Heart right ventricle (tissue), 16 donors: Measurements from ENCODE around the gene MCUR1. TPM values are rescaled to one million over a fixed set of nuclear protein-coding genes. Genes with fewer than 3 reads are reported as not detected.
"Not testable (repeated sequence)": the region's sequence is repeated elsewhere in the genome, so short reads cannot be mapped to it uniquely, and the experiment has no call there.

Experiments used
- ATAC-seq, 8 donors: fragments of 200-7000 bp; cut with Tn5 transposase; one replicate each; pipeline ENCODE4 v1.9.1; 2020; ENCODE audit warnings: mild to moderate bottlenecking in 8 of 8, moderate library complexity in 8 of 8, moderate number of reproducible peaks in 1 of 8
- DNase-seq, 2 donors: peaks; one replicate each; pipeline ENCODE4 v3.0.0-alpha.2; 2020
- H3K27ac ChIP-seq, 10 donors: fragments of 200-600 bp; sonication (generic) in 2 of 10; one replicate each; pipeline versions ENCODE4 v1.5.0 to v1.8.0; 2020 to 2022; ENCODE audit warnings: mild to moderate bottlenecking in 3 of 10
- H3K27me3 ChIP-seq, 7 donors: fragments of 200-600 bp; one replicate each; pipeline ENCODE4 v1.8.0; 2021 to 2022; ENCODE audit warnings: mild to moderate bottlenecking in 2 of 7
- H3K36me3 ChIP-seq, 9 donors: fragments of 200-600 bp; sonication (generic) in 1 of 9; one replicate each; pipeline versions ENCODE4 v1.5.0 to v1.8.0; 2020 to 2022; ENCODE audit warnings: mild to moderate bottlenecking in 2 of 9
- H3K4me1 ChIP-seq, 9 donors: fragments of 200-600 bp; sonication (generic) in 1 of 9; one replicate each; pipeline versions ENCODE4 v1.5.0 to v1.8.0; 2020 to 2022; ENCODE audit warnings: mild to moderate bottlenecking in 4 of 9
- H3K4me3 ChIP-seq, 10 donors: fragments of 200-600 bp; sonication (generic) in 2 of 10; one replicate each; pipeline versions ENCODE4 v1.5.0 to v1.8.0; 2020 to 2022; ENCODE audit warnings: mild to moderate bottlenecking in 7 of 10, moderate library complexity in 2 of 10
- H3K9me3 ChIP-seq, 11 donors: fragments of 200-600 bp in 10 of 11; sonication (generic) in 2 of 11; one replicate each; pipeline versions ENCODE4 v1.5.0 to v1.8.0; 2013 to 2022; ENCODE audit warnings: mild to moderate bottlenecking in 2 of 11, control low read depth in 1 of 11, moderate library complexity in 1 of 11
- WGBS, 2 donors: extraction: QIAGEN DNeasy Blood & Tissue Kit; methylation state at CpG; one replicate each; pipeline ENCODE4 v1.1.7; 2013; ENCODE audit warnings: inconsistent platforms in 1 of 2; 5-methylcytosine and 5-hydroxymethylcytosine counted together
- intact Hi-C, 10 donors: fragments of 100-400 bp; cut with DNase I; formaldehyde crosslinking; loops; one replicate each; pipeline versions ENCODE4 v1.11.1 to v1.14.2; 2022
- polyA plus RNA-seq, 2 donors: library from polyadenylated mRNA; stranded (reverse); fragments of 200-250 nt; gene quantifications; one replicate each; pipeline ENCODE4 v1.2.3, GENCODE V29; 2013
- total RNA-seq, 10 donors: library from RNA; stranded (reverse); fragmentation: NEBNext Ultra II Directional in 3 of 10; extraction: Animal tissue kit (Norgen Biotek cat#: 25700) in 3 of 10; gene quantifications; one replicate each; pipeline versions ENCODE4 v1.2.1 to v1.2.4, GENCODE V29; 2021 to 2023
- TF ChIP-seq, protein P1 (sequence below), 9 donors: fragments of 200-600 bp; sonication (generic) in 2 of 9; IDR thresholded peaks; one replicate each; pipeline versions ENCODE4 v1.5.0 to v1.8.0; 2021 to 2022; ENCODE audit warnings: antibody characterized with exemption in 9 of 9, mild to moderate bottlenecking in 5 of 9, moderate library complexity in 1 of 9
- donor health status: Arrhythmogenic right ventricular cardiomyopathy.
- donor health status: ischemic (EF 13 %, LVEDD 7.1; RV severe dilation, severe dysfunction).
- donor health status: healthy with polysubstance abuse.
- donor health status: DM: no; HTN: yes; CAD: no.
- donor health status: DM: no; HTN: no; CAD: no.
- donor health status: ischemic (EF 25% LVEDD 6.9; RV normal size, moderate dysfunction).
- donor health status: ischemic (EF 25% LVEDD 5.7; RV mildly dilated, moderate dysfunction).
- donor health status: healthy.
- donor health status: DM: yes; HTN: yes; CAD: no.
- donor health status: Ischemic cardiomyopathy.
- donor health status: ischemic (EF 35%, LVEDD 5.7; RV mildly dilated, moderate dysfunction).
- donor health status: nonischemic (EF 11% LVEDD 7.7; RV severe dilation, severe dysfunction).
- donor health status: DM: yes; HTN: yes; CAD: no.
- donor health status: PGD.
- donor health status: ischemic (EF 29% LVEDD 5.4; RV normal size, mild dysfunction).
- donor health status: nonischemic (EF 23%, LVEDD 6.1; RV moderate dilation, normal function).

MCUR1 gene
- total and polyA plus RNA-seq, 12 donors = 17.2 to 81.6 (median 32.7) TPM

DNA sequence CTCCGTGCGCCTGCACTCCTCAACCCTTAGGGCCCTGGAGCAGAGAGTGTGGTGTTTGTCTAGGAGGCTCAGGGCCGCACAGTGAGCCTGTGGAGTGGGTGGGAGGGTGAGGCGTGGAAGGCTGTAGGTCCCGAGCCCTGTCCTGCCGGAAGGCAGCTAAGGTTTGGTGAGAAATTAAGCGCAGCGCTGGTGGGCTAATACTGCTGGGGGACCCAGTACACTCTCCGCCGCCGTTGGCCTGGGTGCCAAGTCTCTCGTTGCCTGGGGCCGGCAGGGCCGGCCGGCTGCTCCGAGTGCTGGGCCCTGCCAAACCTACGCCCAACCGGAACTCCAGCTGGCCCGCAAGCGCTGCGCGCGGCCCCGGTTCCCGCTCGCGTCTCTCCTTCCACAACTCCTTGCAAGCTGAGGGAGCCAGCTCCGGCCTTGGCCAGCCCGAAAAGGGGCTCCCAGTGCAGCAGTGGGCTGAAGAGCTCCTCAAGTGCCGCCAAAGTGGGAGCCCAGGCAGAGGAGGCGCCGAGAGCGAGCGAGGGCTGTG, 40.4 kb upstream of the MCUR1 start:
- H3K36me3 ChIP-seq = no peaks in the 10 kb centered on the region
- ATAC-seq (no peak), DNase-seq (no peak)
- H3K27ac ChIP-seq = no peak overlapping the region
- peaks cover 2 to 37% (median 28%) of the 10 kb centered on the region in 7 donors for H3K27me3 ChIP-seq
- TF ChIP-seq, protein P1, sequence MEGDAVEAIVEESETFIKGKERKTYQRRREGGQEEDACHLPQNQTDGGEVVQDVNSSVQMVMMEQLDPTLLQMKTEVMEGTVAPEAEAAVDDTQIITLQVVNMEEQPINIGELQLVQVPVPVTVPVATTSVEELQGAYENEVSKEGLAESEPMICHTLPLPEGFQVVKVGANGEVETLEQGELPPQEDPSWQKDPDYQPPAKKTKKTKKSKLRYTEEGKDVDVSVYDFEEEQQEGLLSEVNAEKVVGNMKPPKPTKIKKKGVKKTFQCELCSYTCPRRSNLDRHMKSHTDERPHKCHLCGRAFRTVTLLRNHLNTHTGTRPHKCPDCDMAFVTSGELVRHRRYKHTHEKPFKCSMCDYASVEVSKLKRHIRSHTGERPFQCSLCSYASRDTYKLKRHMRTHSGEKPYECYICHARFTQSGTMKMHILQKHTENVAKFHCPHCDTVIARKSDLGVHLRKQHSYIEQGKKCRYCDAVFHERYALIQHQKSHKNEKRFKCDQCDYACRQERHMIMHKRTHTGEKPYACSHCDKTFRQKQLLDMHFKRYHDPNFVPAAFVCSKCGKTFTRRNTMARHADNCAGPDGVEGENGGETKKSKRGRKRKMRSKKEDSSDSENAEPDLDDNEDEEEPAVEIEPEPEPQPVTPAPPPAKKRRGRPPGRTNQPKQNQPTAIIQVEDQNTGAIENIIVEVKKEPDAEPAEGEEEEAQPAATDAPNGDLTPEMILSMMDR (IDR thresholded peaks at IDR 0.05) = no peak
- intact Hi-C loops = no loop called here
- H3K4me1 ChIP-seq = peaks cover 0 to 4% (median 2%) of the 10 kb centered on the region in 9 donors
- no peak overlapping the region for H3K4me3 ChIP-seq
- H3K9me3 ChIP-seq = no peaks in the 10 kb centered on the region
- 86 to 96% methylated on average over 34 of the region's 34 CpGs for WGBS, 2 donors

DNA sequence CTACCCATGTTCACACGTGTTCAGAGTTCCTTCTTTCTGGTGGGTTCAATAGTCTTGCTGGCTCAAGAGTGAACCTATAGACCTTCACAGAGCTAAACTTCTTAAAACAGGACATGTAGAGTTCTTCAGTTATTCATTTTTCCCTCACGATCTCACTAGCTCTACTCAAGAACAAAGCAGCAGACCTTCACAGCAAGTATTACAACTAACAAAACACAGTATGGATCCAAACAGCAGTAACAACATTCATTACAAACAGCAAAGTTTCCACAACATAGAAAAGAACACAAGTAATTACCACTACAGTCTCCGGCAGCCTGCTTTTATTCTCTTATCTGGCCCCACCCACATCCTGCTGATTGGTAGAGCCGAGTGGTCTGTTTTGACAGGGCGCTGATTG, 39.5 kb upstream of the MCUR1 start:
- Histone ChIP-seq H3K36me3 (no peaks in the 10 kb centered on the region), H3K9me3 (no peaks in the 10 kb centered on the region), H3K4me1 (no peaks in the 10 kb centered on the region), H3K27me3 (peaks cover 0 to 28% (median 19%) of the 10 kb centered on the region in 7 donors), H3K27ac (no peak overlapping the region), H3K4me3 (no peak overlapping the region)
- no peak for ATAC-seq
- no peak for DNase-seq
- intact Hi-C loops = no loop called here
- WGBS, 2 donors = 65 to 82% methylated on average over 5 of the region's 5 CpGs
- TF ChIP-seq, protein P1 (IDR thresholded peaks at IDR 0.05) = no peak

DNA sequence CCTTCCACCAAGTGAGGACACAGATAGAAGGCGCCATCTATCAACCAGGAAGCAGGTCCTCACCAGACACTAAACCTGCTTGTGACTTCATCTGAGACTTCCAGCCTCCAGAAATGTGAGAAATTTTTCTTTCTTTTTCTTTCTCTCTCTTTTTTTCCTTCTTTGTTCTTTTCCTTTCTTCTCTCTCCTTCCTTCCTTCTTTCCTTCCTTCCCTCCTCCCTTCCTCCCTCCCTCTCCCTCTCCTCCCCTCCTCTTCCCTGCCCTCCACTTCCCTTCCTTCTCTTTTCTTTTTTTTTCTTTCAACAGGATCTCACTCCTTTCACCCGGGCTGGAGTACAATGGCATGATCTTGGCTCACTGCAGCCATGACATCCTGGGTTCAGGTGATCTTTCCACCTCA, 37.4 kb upstream of the MCUR1 start:
- Histone ChIP-seq H3K27me3 (peaks cover 0 to 15% (median 3%) of the 10 kb centered on the region in 7 donors), H3K4me3 (no peak overlapping the region), H3K9me3 (no peaks in the 10 kb centered on the region), H3K36me3 (no peaks in the 10 kb centered on the region), H3K27ac (no peak overlapping the region), H3K4me1 (no peaks in the 10 kb centered on the region)
- DNase-seq (no peak), ATAC-seq (no peak)
- TF ChIP-seq, protein P1 (IDR thresholded peaks at IDR 0.05) = no peak
- 72 to 79% methylated on average over 2 of the region's 2 CpGs for WGBS, 2 donors
- intact Hi-C loops = no loop called here

DNA sequence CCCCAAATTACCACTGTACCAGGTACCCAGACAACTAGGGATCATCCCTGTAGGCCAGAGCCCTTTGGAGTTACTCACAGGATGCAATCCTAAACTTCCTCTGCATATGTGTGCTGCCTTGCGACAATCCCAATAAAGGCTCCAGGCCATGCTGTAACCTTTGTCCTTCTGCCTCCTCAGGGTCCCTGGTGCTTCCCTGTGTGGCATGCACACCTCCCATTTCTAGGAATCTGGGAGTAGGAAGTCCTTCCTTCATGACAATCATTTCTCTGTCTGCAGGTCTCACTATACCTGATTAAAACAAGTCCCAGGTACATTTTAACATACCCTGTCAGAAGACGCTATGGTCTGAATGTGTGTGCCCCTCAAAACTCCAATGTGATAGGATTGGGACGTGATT, 37.0 kb upstream of the MCUR1 start:
- Histone ChIP-seq H3K9me3 (no peaks in the 10 kb centered on the region), H3K4me3 (no peak overlapping the region), H3K27ac (no peak overlapping the region), H3K27me3 (peaks cover 0 to 16% (median 0%) of the 10 kb centered on the region in 7 donors), H3K4me1 (no peaks in the 10 kb centered on the region), H3K36me3 (no peaks in the 10 kb centered on the region)
- intact Hi-C loops = no loop called here
- TF ChIP-seq, protein P1 (IDR thresholded peaks at IDR 0.05) = no peak
- 95 to 96% methylated on average over 3 of the region's 3 CpGs for WGBS, 2 donors
- ATAC-seq (no peak), DNase-seq (no peak)

DNA sequence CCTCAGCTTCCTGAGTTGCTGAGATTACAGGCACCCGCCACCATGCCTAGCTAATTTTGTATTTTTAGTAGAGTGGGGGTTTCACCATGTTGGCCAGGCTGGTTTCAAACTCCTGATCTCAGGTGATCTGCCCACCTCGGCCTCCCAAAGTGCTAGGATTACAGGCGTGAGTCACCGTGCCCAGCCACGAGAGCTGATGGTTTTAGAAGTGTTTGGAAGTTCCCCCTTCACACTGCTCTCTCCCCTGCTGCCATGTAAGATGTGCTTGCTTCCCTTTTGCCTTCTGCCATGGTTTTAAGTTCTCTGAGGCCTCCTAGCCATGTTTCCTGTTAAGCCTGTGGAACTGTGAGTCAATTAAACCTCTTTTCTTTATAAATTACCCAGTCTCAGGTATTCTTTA, 36.3 kb upstream of the MCUR1 start:
- H3K4me1 ChIP-seq, H3K36me3 ChIP-seq, H3K4me3 ChIP-seq, H3K27ac ChIP-seq, DNase-seq, intact Hi-C loops, H3K9me3 ChIP-seq, ATAC-seq: not testable (repeated sequence)
- WGBS, 2 donors = 93 to 95% methylated on average over 5 of the region's 5 CpGs
- H3K27me3 ChIP-seq = peaks cover 0 to 14% (median 0%) of the 10 kb centered on the region in 7 donors
